ENCODE results near the gene C11orf86. TPM values are rescaled to one million over a fixed set of nuclear protein-coding genes. Genes with fewer than 3 reads are reported as not detected.

Gene C11orf86
- total and polyA plus RNA-seq, 10 of the 15 experiments (the other 5 are each of a cell fraction or from before 2014, with no cell fraction given) = not detected

DNA sequence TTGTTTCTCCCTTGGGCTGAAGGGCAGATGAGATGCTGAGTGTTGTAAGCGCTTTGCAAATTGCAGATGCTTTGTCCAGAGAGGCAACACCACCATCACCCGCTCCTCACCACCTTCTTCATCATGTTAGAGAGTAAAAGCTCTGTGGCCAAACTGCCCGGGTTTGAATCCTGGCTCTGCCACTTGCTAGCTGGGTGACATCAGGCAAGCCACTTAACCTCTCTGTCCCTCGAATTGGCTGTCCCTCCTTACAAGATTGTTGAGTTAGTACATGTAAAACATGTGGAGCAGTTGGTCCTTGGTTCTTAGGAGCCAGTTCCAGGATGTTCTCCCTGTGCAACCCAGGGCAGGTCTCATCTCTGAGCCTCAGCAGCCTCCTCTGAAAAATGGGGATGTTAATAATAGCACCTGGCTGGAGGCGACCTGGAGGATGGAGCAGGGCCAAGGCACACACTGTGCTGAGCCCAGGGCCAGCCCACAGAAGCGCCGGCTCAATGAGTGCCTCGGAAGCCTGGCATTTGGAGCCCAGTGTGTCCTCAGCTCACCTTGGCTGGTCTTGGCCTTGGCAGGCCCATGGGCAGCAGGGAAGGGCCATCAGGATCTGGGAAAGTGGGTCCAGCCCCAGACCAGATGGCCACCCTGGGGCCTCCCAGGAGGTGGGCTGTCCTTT lies 10.5 kb downstream of the C11orf86 start (continued):
- TF ChIP-seq, protein P1, sequence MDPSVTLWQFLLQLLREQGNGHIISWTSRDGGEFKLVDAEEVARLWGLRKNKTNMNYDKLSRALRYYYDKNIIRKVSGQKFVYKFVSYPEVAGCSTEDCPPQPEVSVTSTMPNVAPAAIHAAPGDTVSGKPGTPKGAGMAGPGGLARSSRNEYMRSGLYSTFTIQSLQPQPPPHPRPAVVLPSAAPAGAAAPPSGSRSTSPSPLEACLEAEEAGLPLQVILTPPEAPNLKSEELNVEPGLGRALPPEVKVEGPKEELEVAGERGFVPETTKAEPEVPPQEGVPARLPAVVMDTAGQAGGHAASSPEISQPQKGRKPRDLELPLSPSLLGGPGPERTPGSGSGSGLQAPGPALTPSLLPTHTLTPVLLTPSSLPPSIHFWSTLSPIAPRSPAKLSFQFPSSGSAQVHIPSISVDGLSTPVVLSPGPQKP (IDR thresholded peaks at IDR 0.05; ENCODE audit: low read depth, low read length) = no peak
- TF ChIP-seq GATAD2B (conservative IDR thresholded peaks at IDR 0.05; ENCODE audit: low read depth) (no peak), CREB1 (IDR thresholded peaks at IDR 0.05; ENCODE audit: low read depth) (no peak), EED (IDR thresholded peaks at IDR 0.05; ENCODE audit: low read depth) (no peak), RUNX3 (IDR thresholded peaks at IDR 0.05; ENCODE audit: low read length) (no peak), ZZZ3 (IDR thresholded peaks at IDR 0.05; ENCODE audit: control insufficient read depth, insufficient read length, low read depth) (no peak), RFX5 (IDR thresholded peaks at IDR 0.05; ENCODE audit: low read depth, low read length) (no peak), SMAD5 (IDR thresholded peaks at IDR 0.05; ENCODE audit: low read depth) (no peak), MYC (IDR thresholded peaks at IDR 0.05; ENCODE audit: insufficient read depth, insufficient read length, insufficient replicate concordance, low read length, severe bottlenecking) (no peak), MTA2 (IDR thresholded peaks at IDR 0.05; ENCODE audit: low read depth) (no peak), SRF (IDR thresholded peaks at IDR 0.05; ENCODE audit: low read depth in 2 of 2, low read length in 2 of 2) (no peak)

DNA sequence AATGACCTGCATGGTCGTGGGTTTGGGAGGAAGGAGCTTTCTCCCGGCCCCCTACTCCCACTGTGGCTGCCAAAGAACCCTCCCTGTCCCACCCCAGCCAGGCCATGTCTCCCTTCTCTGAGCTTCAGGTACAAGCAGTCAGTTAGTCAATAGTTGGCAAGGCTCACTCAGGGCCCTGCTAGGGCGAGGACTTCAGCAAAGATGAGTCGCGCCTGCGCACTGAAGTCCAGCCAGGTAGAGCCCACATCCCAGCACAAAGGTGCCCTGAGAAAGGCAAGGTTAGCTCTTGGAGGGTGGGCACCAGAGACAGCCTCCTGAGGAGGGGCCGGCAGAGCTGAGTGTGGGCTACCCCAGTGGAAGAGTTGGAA lies 11.1 kb downstream of the C11orf86 start:
- DNase-seq (ENCODE audit: low read depth, low spot score) (no peak), ATAC-seq (no peak), FAIRE-seq (no peak)
- Histone ChIP-seq H3K27ac (ENCODE audit: control insufficient read depth, insufficient read depth) (no peak overlapping the region), H3K4me1 (ENCODE audit: control insufficient read depth, insufficient read depth, low read length) (peaks cover 6% of the 10 kb centered on the region; the same call in 1 of the 2 replicates), H2AFZ (ENCODE audit: control insufficient read depth, low read depth, low read length) (no peak overlapping the region), H3K9ac (ENCODE audit: control insufficient read depth, insufficient read depth, low read length) (no peak overlapping the region), H3K9me3 (replicated peaks; ENCODE audit: control insufficient read depth, insufficient read depth, low read length) (no peaks in the 10 kb centered on the region; the same call in 2 of the 3 replicates), H3K36me3 (ENCODE audit: control insufficient read depth in 2 of 2, insufficient read depth in 2 of 2, low read length in 1 of 2) (no peaks in the 10 kb centered on the region), H4K20me1 (ENCODE audit: control insufficient read depth, insufficient read depth) (no peaks in the 10 kb centered on the region), H3K4me3 (no peak overlapping the region), H3K27me3 (replicated peaks in 1 of 2; ENCODE audit: control insufficient read depth in 2 of 2, insufficient read depth in 2 of 2, low read length in 1 of 2) (no peaks in the 10 kb centered on the region), H3K4me2 (ENCODE audit: control insufficient read depth, insufficient read depth) (no peak overlapping the region), H3K79me2 (ENCODE audit: control insufficient read depth, insufficient read depth, low read length) (no peaks in the 10 kb centered on the region)
- intact Hi-C loops (cut with micrococcal nuclease; ENCODE audit: unreplicated experiment) (no loop called here), in situ Hi-C loops (cut with MboI) (no loop called here)
- no TSS peak for BruUV-seq (replicated peaks)
- 49% methylated on average over 7 of the region's 7 CpGs for WGBS (ENCODE audit: insufficient coverage, insufficient replicate concordance, low lambda C conversion rate, missing lambda C conversion rate)
- ChIA-PET CTCF (no interaction called here), POLR2A (no interaction called here), SMC1A (ENCODE audit: uncharacterized antibody, unreplicated experiment) (no interaction called here), RAD21 (ENCODE audit: unreplicated experiment) (no interaction called here)
- TF ChIP-seq SMC3 (IDR thresholded peaks at IDR 0.05; ENCODE audit: borderline replicate concordance, low read length) = no peak
- TF ChIP-seq NR2C2 (IDR thresholded peaks at IDR 0.05; ENCODE audit: borderline replicate concordance, control insufficient read depth, insufficient read length, low read depth) = no peak
